NCI-H524 (cell line): Measurements from ENCODE around the gene SPEN.

Experiments
- DNase-seq, 2 experiments: peaks; one replicate each; lab custom pipeline; 2025; lab: John Stamatoyannopoulos, UW

SPEN gene

DNA sequence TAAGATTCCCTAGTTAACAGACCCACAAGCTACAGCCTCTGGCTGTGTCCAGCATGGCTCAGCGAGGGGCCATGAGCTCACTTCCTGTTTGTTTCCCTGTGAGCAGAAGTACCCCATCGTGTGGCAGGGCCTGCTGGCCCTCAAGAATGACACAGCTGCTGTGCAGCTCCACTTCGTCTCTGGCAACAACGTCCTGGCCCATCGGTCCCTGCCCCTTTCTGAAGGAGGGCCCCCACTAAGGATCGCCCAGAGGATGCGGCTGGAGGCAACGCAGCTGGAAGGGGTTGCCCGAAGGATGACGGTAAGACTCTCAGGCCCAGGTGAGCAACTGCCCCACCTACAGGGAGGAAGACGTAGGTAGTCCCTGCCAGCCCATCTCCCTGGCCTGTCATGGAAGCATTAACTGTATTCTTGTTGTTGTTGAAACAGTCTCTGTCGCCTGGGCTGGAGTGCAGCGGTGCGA lies 90.2 kb downstream of the SPEN start:
- DNase-seq = no peak

DNA sequence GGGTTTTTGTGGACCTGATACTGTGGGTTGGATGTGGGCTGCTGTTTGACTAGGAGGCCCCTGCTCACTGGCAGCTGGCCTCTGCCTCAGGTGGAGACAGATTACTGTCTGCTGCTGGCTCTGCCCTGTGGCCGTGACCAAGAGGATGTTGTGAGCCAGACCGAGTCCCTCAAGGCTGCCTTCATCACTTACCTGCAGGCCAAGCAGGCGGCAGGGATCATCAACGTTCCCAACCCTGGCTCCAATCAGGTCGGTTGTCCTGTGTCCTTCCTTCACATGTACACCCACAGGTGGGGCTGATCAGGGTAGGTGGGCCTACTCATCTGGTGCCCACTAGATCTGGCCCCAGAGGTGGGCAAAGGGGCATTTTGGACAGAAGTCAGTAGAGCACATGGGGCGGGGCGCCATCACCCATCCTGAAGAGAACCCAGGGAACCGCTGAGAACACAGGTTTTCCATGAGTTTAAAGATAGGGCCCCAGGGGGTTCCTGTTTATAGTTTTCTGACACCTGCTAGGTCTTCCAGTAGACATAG lies 91.2 kb downstream of the SPEN start:
- DNase-seq = no peak

- DNase-seq = no peak
Measured at GRCh38 chr1:15939181-15940109, 91.9 kb downstream of the SPEN start.

DNA sequence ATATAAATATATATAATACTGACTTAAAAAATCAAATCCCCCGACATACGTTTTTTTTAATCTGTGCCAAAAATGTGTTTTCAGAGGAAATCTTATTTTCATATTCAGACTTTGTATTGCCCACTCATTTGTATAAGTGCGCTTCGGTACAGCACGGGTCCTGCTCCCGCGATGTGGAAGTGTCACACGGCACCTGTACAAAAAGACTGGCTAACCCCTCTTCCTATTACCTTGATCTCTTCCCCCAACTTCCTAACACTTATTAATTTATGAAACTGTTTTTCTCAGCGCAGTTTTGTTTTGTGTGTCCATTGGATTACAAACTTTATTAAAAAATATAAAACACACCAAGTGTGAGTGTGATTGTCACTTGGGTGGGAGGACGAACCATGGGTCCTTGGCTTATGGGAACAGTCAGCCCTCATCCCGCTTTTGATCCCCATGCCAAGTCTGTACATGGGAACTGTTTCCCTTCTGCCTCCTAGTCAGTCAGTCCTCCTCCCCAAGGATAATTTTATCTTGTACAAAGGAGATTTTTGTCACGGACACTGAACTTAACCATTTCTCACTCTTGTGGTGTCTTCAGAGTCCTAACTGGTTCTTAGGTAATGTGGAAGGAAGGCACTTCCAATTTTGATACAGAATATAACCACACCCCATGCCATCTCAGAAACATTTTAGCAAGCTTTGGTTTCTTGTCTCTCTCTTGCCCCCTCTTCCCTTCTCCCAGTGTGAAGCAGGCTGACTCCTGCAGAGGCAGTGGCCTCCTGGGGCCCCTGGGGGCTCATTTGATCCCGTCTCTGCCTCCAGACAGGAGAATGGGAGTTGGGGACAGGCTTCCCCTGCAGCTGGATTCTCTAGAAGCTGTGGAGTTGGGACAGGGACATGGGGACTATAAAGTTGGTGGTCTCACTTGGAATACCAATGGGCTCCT lies 92.9 kb downstream of the SPEN start:
- DNase-seq = no peak

- no peak for DNase-seq
Measured at GRCh38 chr1:15941044-15941840, 93.7 kb downstream of the SPEN start.

- no peak for DNase-seq
Measured at GRCh38 chr1:15941899-15942660, 94.6 kb downstream of the SPEN start.

GRCh38 chr1:15942661-15943327 lies 95.3 kb downstream of the SPEN start:
- DNase-seq = no peak

DNA sequence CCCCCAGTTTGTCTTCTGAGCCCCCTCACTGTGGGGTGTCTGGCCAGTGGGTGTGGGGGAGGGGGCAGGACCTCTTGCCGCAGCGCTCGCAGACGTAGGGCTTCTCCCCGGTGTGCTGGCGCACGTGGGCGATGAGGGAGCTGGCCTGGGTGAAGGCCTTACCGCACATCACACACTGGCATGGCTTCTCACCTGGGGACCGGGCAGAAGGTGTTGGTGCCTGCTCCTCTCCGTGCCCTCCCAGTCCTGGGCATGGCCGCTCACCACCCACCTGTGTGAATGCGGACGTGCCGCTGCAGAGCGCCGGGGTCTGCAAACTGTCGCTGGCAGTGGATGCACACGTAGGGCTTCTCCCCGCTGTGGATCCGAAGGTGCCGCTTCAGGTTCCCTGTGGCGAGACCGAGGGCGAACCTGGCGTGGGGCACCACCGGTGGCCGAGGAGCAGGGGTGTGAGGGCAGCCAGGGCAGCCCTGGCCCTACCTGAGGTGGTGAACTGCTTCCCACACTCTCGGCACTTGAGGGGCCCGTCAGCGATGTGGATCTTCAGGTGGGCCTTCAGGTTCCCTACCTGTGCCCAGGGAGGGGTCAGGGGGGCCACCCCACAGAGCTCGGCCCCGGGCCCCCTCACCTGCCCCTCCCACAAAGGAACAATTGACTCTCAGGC lies 96.0 kb downstream of the SPEN start:
- DNase-seq = no peak

GRCh38 chr1:15943992-15944307 lies 96.4 kb downstream of the SPEN start:
- no peak for DNase-seq

DNA sequence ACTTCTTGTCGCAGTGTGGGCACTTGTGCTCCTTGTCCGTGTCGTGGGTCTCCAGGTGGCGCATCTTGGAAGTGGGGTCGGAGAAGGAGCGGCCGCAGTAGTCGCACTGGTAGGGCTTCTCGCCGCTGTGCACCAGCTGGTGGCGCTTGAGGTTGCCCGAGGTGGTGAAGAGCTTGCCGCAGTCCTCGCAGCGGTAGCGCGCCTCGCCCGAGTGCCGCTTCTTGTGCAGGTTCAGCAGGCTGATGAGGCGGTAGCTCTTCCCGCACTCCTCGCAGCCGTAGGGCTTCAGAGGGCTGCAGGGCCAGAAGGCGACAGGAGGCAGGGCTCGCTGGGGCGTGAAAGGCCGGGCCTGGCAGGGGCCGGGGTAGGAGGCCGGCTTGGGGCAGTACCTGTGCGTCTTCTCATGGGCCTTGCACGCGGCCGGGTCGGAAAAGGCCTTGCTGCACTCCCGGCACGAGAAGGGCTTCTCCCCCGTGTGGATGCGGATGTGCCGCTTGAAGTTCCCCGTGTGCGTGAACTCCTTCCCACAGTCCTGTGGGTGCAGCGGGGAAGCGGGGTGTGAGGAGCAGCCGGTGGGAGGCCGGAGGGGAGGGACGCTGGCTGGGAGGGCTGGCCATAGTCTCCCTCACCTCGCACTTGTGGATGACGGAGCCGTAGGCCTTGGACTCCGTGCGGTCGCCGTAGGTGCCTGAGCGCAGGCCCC lies 97.0 kb downstream of the SPEN start:
- no peak for DNase-seq

DNA sequence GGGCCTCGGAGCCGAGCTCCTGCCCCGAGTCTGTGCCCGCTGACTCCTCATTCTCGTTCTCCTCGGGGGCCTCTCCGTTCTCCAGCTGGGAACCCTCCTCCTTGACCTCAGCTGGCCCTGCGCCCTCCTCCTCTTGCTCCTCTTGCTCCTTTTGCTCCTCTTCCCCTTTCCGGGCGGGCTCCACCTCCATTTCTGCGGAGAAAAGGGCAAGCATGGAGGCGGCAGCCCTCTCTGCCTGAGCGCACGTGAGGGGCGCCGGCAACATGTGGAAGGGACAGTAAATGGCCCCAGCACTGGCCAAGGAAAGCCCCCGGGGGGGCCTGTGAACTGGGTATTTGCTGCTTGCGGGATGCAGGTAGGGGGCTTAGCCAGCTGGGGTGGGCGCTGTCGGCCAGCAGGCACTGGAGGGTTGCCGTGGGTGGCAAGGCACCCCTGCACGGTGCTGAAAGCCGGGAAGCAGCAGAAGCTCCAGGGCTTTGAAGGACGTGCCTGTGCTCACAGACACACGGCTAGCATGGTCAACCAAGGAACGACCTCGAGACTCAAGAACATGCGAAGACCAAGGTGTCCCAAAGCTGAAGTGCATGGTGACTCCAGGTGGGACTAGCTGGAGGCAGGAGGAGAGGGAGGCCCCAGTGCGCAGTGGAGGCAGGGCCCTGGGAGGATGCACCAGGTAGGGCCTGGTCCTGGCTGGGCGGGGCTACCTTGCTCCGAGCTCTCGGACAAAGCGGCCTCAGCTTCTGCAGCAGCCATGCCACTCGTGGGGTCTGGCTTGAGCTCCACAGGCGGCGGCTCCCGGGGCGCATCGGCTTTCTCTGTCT lies 97.7 kb downstream of the SPEN start:
- no peak for DNase-seq

- no peak for DNase-seq
Measured at GRCh38 chr1:15945832-15946448, 98.4 kb downstream of the SPEN start.

DNA sequence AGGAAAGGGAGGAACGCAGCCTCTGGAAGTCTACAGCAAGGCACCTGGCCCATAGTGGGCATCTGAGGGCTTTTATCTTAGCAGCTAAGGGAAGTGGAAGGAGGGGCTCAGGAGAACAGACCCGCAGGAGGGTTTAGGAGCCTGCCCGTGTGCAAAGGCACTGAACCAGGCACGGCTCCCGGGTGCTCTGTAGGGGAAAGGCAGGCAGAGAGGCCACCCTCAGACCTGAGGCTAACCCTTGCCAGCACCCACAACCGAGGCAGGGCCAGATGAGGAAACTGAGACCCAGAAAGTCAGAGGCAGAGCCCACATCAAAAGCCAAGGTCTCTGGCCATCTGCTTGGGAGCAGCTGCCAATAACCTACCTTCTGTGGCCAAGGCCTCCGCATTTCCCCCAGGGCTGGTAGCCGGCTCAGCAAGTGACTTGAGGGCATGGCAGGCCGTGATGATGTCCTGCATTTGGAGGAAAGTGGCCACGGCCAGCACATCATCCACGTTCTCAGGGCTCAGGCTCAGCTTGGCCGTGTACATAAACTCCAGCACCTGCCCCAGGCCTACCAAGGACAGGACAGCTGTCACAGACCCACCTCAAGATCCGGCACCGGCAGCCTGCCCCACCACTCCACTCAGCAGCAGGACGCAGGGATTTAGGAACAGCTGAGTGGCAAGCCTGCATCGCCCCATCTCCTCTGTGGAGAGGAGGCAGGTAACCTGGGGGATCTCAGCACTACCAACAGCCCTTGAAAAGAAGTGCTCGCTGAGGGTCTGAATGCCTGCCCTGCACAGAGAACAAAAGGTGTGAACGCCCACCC lies 99.3 kb downstream of the SPEN start:
- DNase-seq = no peak

- no peak for DNase-seq
Measured at GRCh38 chr1:15947382-15948090, 100.0 kb downstream of the SPEN start.

DNA sequence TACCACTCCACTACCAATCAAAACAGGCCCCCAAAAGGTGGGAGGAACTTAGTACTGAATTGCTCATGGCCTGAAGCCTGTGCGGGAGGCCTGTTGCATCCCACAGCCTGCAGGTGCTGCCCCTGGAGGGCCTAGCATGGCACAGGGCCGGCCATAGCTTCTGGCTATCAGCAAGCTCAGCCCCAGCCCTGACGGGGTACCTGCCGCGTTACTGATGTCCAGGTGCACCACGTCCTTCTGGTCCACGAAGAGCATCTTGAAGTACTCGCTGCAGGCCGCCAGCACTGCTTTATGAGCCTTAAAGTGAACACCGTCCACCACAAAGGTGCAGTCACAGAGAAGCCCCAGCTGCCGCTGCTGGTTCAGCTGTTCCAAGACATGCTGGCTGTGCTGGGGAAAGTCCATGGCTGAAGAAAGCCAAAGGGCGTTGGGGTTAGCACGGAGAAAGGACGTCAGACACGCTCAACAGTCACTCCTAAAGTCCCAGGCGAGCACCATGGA lies 100.6 kb downstream of the SPEN start:
- no peak for DNase-seq
